Caco-2 (cell line): ENCODE results near the gene AK5. TPM values are rescaled to one million over a fixed set of nuclear protein-coding genes. Genes with fewer than 3 reads are reported as not detected.

Source experiments
- BruUV-seq: library from RNA; stranded (reverse); fragments of 400-500 nt; replicated peaks from 2 replicates; lab custom pipeline; 2021; lab: Mats Ljungman, UMichigan
- CTCF ChIA-PET: fragments of 300-600 bp; sonication (Branson Sonifier 250); formaldehyde crosslinking; loops from one replicate; lab custom pipeline; 2022; ENCODE audit warnings: antibody characterized with exemption; lab: Charles Lee
- POLR2A ChIA-PET: fragments of 300-600 bp; sonication (Branson Sonifier 250); formaldehyde crosslinking; loops from one replicate; lab custom pipeline; 2022; ENCODE audit warnings: antibody characterized with exemption; lab: Charles Lee
- DNase-seq, 2 experiments: peaks; one replicate each; pipeline versions ENCODE4 v3.0.0 to v3.0.0-alpha.2; 2020 to 2022
- H3K27me3 ChIP-seq: replicated peaks from 2 replicates; pipeline ENCODE4 v1.6.0; 2011; ENCODE audit warnings: low read length; ENCODE audit not compliant: control insufficient read depth, insufficient read depth
- H3K36me3 ChIP-seq: 2 replicates; pipeline ENCODE4 v1.5.1; 2011; ENCODE audit warnings: low read length; ENCODE audit not compliant: control insufficient read depth, insufficient read depth
- H3K4me1 ChIP-seq: fragments of 250-450 bp; sonication (Bioruptor Pico); 2 replicates; pipeline ENCODE4 v1.5.1; 2020; ENCODE audit warnings: mild to moderate bottlenecking
- H3K4me3 ChIP-seq: 2 replicates; pipeline ENCODE4 v1.5.1; 2011; ENCODE audit warnings: low read depth, mild to moderate bottlenecking, control low read depth, low read length
- H3K9me3 ChIP-seq: fragments of 250-450 bp; sonication (Bioruptor Pico); 2 replicates; pipeline ENCODE4 v1.5.1; 2020; ENCODE audit warnings: mild to moderate bottlenecking, moderate library complexity
- H3K27ac Mint-ChIP-seq: one replicate; pipeline ENCODE4 v1.8.0; 2022; ENCODE audit warnings: mixed read lengths; ENCODE audit not compliant: unreplicated experiment
- H3K27me3 Mint-ChIP-seq: one replicate; pipeline ENCODE4 v1.8.0; 2022; ENCODE audit warnings: mixed read lengths; ENCODE audit not compliant: insufficient read depth, unreplicated experiment
- H3K36me3 Mint-ChIP-seq: one replicate; pipeline ENCODE4 v1.8.0; 2022; ENCODE audit warnings: mild to moderate bottlenecking, mixed read lengths; ENCODE audit not compliant: insufficient read depth, unreplicated experiment
- H3K4me1 Mint-ChIP-seq: one replicate; pipeline ENCODE4 v1.8.0; 2022; ENCODE audit warnings: low read depth, mixed read lengths; ENCODE audit not compliant: unreplicated experiment
- H3K4me3 Mint-ChIP-seq: one replicate; pipeline ENCODE4 v1.8.0; 2022; ENCODE audit warnings: mild to moderate bottlenecking, moderate library complexity, mixed read lengths; ENCODE audit not compliant: unreplicated experiment
- H3K9me3 Mint-ChIP-seq: one replicate; pipeline ENCODE4 v1.8.0; 2022; ENCODE audit warnings: mixed read lengths; ENCODE audit not compliant: unreplicated experiment
- CTCF ChIP-seq, 2 experiments: fragments of 200-600 bp in 1 of 2; IDR thresholded peaks; 1 replicate in 1 of 2; 2 replicates in 1 of 2; pipeline versions ENCODE4 v1.5.1 to v1.8.0; 2011 to 2022; ENCODE audit warnings: antibody characterized with exemption in 1 of 2, control low read depth in 1 of 2, inconsistent platforms in 1 of 2, low read depth in 1 of 2, low read length in 1 of 2, mild to moderate bottlenecking in 1 of 2, moderate library complexity in 1 of 2; ENCODE audit not compliant: insufficient read depth in 1 of 2, severe bottlenecking in 1 of 2, unreplicated experiment in 1 of 2
- intact Hi-C: fragments of 100-400 bp; cut with micrococcal nuclease; formaldehyde crosslinking; loops from one replicate; pipeline ENCODE4 v1.10.0; 2022; ENCODE audit not compliant: unreplicated experiment
- total RNA-seq: library from RNA; stranded (reverse); gene quantifications from 2 replicates; pipeline ENCODE4 v1.2.3, GENCODE V29; 2022

The AK5 gene
- total RNA-seq, 1 experiment from 2014 or later, result not detected

GRCh38 chr1:77342745-77343144 is 60.9 kb downstream of the AK5 start:
- Mint-ChIP-seq H3K36me3 (no peaks in the 10 kb centered on the region), H3K4me1 (no peaks in the 10 kb centered on the region), H3K27ac (no peak overlapping the region), H3K27me3 (no peaks in the 10 kb centered on the region), H3K9me3 (no peaks in the 10 kb centered on the region), H3K4me3 (no peak overlapping the region)
- no peak overlapping the region for H3K4me3 ChIP-seq
- intact Hi-C loops, result no loop called here
- no peak for TF ChIP-seq CTCF (IDR thresholded peaks at IDR 0.05; ENCODE audit: insufficient read depth in 1 of 2, low read depth in 1 of 2, low read length in 1 of 2, severe bottlenecking in 1 of 2, unreplicated experiment in 1 of 2)
- BruUV-seq, result no TSS peak
- no peaks in the 10 kb centered on the region for H3K4me1 ChIP-seq
- ChIA-PET CTCF (no interaction called here), POLR2A (no interaction called here)
- DNase-seq, result no peak
- H3K27me3 ChIP-seq, result no peaks in the 10 kb centered on the region
- H3K9me3 ChIP-seq, result no peaks in the 10 kb centered on the region
- H3K36me3 ChIP-seq, result no peaks in the 10 kb centered on the region

GRCh38 chr1:77347646-77348045 is 65.8 kb downstream of the AK5 start:
- no peak for DNase-seq
- H3K27ac Mint-ChIP-seq, result no peak overlapping the region

GRCh38 chr1:77348549-77348948 is 66.7 kb downstream of the AK5 start:
- Mint-ChIP-seq H3K4me3 (no peak overlapping the region), H3K4me1 (no peaks in the 10 kb centered on the region)
- BruUV-seq, result no TSS peak

More at GRCh38 chr1:77347646-77348045, 65.8 kb downstream of the AK5 start:
- Histone ChIP-seq H3K36me3 (no peaks in the 10 kb centered on the region), H3K27me3 (no peaks in the 10 kb centered on the region), H3K4me1 (no peaks in the 10 kb centered on the region), H3K9me3 (no peaks in the 10 kb centered on the region), H3K4me3 (no peak overlapping the region)
- no TSS peak for BruUV-seq
- no peak overlapping the region for H3K4me3 Mint-ChIP-seq
- ChIA-PET CTCF (no interaction called here), POLR2A (no interaction called here)
- intact Hi-C loops, result no loop called here
- no peaks in the 10 kb centered on the region for H3K9me3 Mint-ChIP-seq
- H3K4me1 Mint-ChIP-seq, result no peaks in the 10 kb centered on the region
- H3K36me3 Mint-ChIP-seq, result no peaks in the 10 kb centered on the region
- H3K27me3 Mint-ChIP-seq, result no peaks in the 10 kb centered on the region
- no peak for TF ChIP-seq CTCF (IDR thresholded peaks at IDR 0.05; ENCODE audit: insufficient read depth in 1 of 2, low read depth in 1 of 2, low read length in 1 of 2, severe bottlenecking in 1 of 2, unreplicated experiment in 1 of 2)

More at GRCh38 chr1:77348549-77348948, 66.7 kb downstream of the AK5 start:
- ChIA-PET POLR2A (no interaction called here), CTCF (no interaction called here)
- no peaks in the 10 kb centered on the region for H3K9me3 ChIP-seq
- H3K27ac Mint-ChIP-seq, result no peak overlapping the region
- intact Hi-C loops, result no loop called here
- no peaks in the 10 kb centered on the region for H3K36me3 ChIP-seq
- H3K36me3 Mint-ChIP-seq, result no peaks in the 10 kb centered on the region
- no peaks in the 10 kb centered on the region for H3K27me3 Mint-ChIP-seq
- DNase-seq, result no peak
- no peak overlapping the region for H3K4me3 ChIP-seq
- H3K27me3 ChIP-seq, result no peaks in the 10 kb centered on the region
- H3K9me3 Mint-ChIP-seq, result no peaks in the 10 kb centered on the region
- no peak for TF ChIP-seq CTCF (IDR thresholded peaks at IDR 0.05; ENCODE audit: insufficient read depth in 1 of 2, low read depth in 1 of 2, low read length in 1 of 2, severe bottlenecking in 1 of 2, unreplicated experiment in 1 of 2)
- no peaks in the 10 kb centered on the region for H3K4me1 ChIP-seq
